CD4-positive, CD25-positive, alpha-beta regulatory T cell (primary cell): Measurements from ENCODE around the gene TUBA8. TPM values are rescaled to one million over a fixed set of nuclear protein-coding genes. Genes with fewer than 3 reads are reported as not detected.
"Not testable (repeated sequence)": the region's sequence is repeated elsewhere in the genome, so short reads cannot be mapped to it uniquely, and the experiment has no call there.

Experiments
- ATAC-seq, 2 donors: fragments of 150-1000 bp; cut with Tn5 transposase; one replicate each; pipeline ENCODE4 v1.10.0; 2021; ENCODE audit warnings: low read depth in 2 of 2, moderate number of reproducible peaks in 2 of 2, moderate library complexity in 1 of 2
- DNase-seq, 3 donors: peaks; one replicate each; pipeline versions ENCODE4 v3.0.0 to v3.0.0-alpha.2; 2012 to 2022; ENCODE audit warnings: mixed read lengths in 1 of 3
- H3K27ac ChIP-seq: one replicate; pipeline ENCODE4 v1.7.0; 2013; ENCODE audit warnings: mild to moderate bottlenecking, low read length; ENCODE audit not compliant: insufficient read depth, poor library complexity, severe bottlenecking
- H3K27me3 ChIP-seq: one replicate; pipeline ENCODE4 v1.7.0; 2013; ENCODE audit warnings: low read length; ENCODE audit not compliant: control insufficient read depth, insufficient read depth
- H3K36me3 ChIP-seq: one replicate; pipeline ENCODE4 v1.7.0; 2013; ENCODE audit warnings: mild to moderate bottlenecking, low read length, moderate library complexity; ENCODE audit not compliant: control insufficient read depth, insufficient read depth
- H3K4me1 ChIP-seq: 2 replicates; pipeline ENCODE4 v1.7.0; 2013; ENCODE audit warnings: mild to moderate bottlenecking, low read length; ENCODE audit not compliant: insufficient read depth, control insufficient read depth, poor library complexity, severe bottlenecking
- H3K4me3 ChIP-seq: one replicate; pipeline ENCODE4 v1.7.0; 2013; ENCODE audit warnings: low read depth, mild to moderate bottlenecking, low read length, moderate library complexity
- H3K9me3 ChIP-seq, 2 experiments: 1 replicate in 1 of 2; 2 replicates in 1 of 2; pipeline ENCODE4 v1.7.0; 2013; ENCODE audit warnings: low read length in 2 of 2, mild to moderate bottlenecking in 1 of 2, moderate library complexity in 1 of 2; ENCODE audit not compliant: control insufficient read depth in 2 of 2
- H3K27ac Mint-ChIP-seq, 3 donors: one replicate each; pipeline ENCODE4 v1.8.0; 2020 to 2022; ENCODE audit warnings: mild to moderate bottlenecking in 3 of 3, mixed read lengths in 3 of 3, moderate library complexity in 2 of 3
- H3K27me3 Mint-ChIP-seq: one replicate; pipeline ENCODE4 v1.8.0; 2022; ENCODE audit warnings: mild to moderate bottlenecking, mixed read lengths
- H3K36me3 Mint-ChIP-seq: one replicate; pipeline ENCODE4 v1.8.0; 2020; ENCODE audit warnings: mixed read lengths
- H3K4me1 Mint-ChIP-seq, 4 donors: one replicate each; pipeline ENCODE4 v1.8.0; 2020 to 2022; ENCODE audit warnings: mixed read lengths in 4 of 4, mild to moderate bottlenecking in 1 of 4
- H3K4me3 Mint-ChIP-seq, 4 donors: one replicate each; pipeline ENCODE4 v1.8.0; 2020 to 2022; ENCODE audit warnings: mild to moderate bottlenecking in 4 of 4, mixed read lengths in 4 of 4, moderate library complexity in 3 of 4
- H3K9me3 Mint-ChIP-seq, 7 donors: one replicate each; pipeline ENCODE4 v1.8.0; 2020 to 2022; ENCODE audit warnings: mixed read lengths in 7 of 7, mild to moderate bottlenecking in 3 of 7, moderate library complexity in 2 of 7
- polyA plus RNA-seq, 4 donors: library from polyadenylated mRNA; unstranded; fragments of 300-500 nt; fragmentation: Illumina TruSeq; gene quantifications; one replicate each; pipeline ENCODE4 v1.2.3, GENCODE V29; 2021
- total RNA-seq: library from RNA; stranded (reverse); gene quantifications from one replicate; pipeline ENCODE4 v1.2.3, GENCODE V29; 2022

Gene TUBA8
- total and polyA plus RNA-seq, 5 donors from 2014 or later, result 0.15 to 2.3 (median 0.30) TPM

GRCh38 chr22:18100781-18101180, 9.8 kb upstream of the TUBA8 start:
- Histone ChIP-seq H3K4me1 (no peaks in the 10 kb centered on the region), H3K36me3 (peaks cover 14% of the 10 kb centered on the region), H3K4me3 (no peak overlapping the region), H3K27ac (no peak overlapping the region), H3K27me3 (peaks cover under 1% of the 10 kb centered on the region), H3K9me3 (no peaks in the 10 kb centered on the region)
- Mint-ChIP-seq H3K4me1 (peaks cover 0 to 4% (median 0%) of the 10 kb centered on the region in 4 donors), H3K27ac (no peak overlapping the region), H3K9me3 (peaks cover 0 to 3% (median 0%) of the 10 kb centered on the region in 7 donors), H3K27me3 (no peaks in the 10 kb centered on the region), H3K4me3 (no peak overlapping the region), H3K36me3 (peaks cover 44% of the 10 kb centered on the region)
- DNase-seq (no peak), ATAC-seq (no peak)

- Histone ChIP-seq H3K27me3 (peaks cover 2% of the 10 kb centered on the region), H3K4me1 (no peaks in the 10 kb centered on the region), H3K36me3 (peaks cover 14% of the 10 kb centered on the region), H3K9me3 (peaks cover 2 to 3% of the 10 kb centered on the region in 2 experiments), H3K4me3 (no peak overlapping the region), H3K27ac (no peak overlapping the region)
- Mint-ChIP-seq H3K9me3 (peaks cover 0 to 6% (median 0%) of the 10 kb centered on the region in 7 donors), H3K27ac (no peak overlapping the region), H3K36me3 (peaks cover 42% of the 10 kb centered on the region), H3K27me3 (no peaks in the 10 kb centered on the region), H3K4me1 (peaks cover 0 to 4% (median 0%) of the 10 kb centered on the region in 4 donors), H3K4me3 (no peak overlapping the region)
- ATAC-seq, result no peak
- DNase-seq, result no peak
Observed at GRCh38 chr22:18101536-18101935, 9.1 kb upstream of the TUBA8 start.

GRCh38 chr22:18103527-18104269, 6.9 kb upstream of the TUBA8 start:
- H3K27me3 ChIP-seq, result peaks cover 4% of the 10 kb centered on the region
- no peak overlapping the region for H3K4me3 Mint-ChIP-seq

GRCh38 chr22:18104566-18104965, 6.0 kb upstream of the TUBA8 start:
- Histone ChIP-seq H3K4me1 (no peaks in the 10 kb centered on the region), H3K9me3 (peaks cover 2 to 6% of the 10 kb centered on the region in 2 experiments), H3K27ac (no peak overlapping the region), H3K4me3 (no peak overlapping the region), H3K36me3 (peaks cover 8% of the 10 kb centered on the region), H3K27me3 (peaks cover 6% of the 10 kb centered on the region)
- Mint-ChIP-seq H3K36me3 (peaks cover 36% of the 10 kb centered on the region), H3K9me3 (peaks cover 0 to 8% (median 0%) of the 10 kb centered on the region in 7 donors), H3K27me3 (peaks cover 13% of the 10 kb centered on the region), H3K4me1 (peaks cover 3 to 7% (median 4%) of the 10 kb centered on the region in 4 donors), H3K27ac (no peak overlapping the region), H3K4me3 (no peak overlapping the region)
- ATAC-seq, result no peak
- DNase-seq, result no peak

More at GRCh38 chr22:18103527-18104269, 6.9 kb upstream of the TUBA8 start:
- ATAC-seq (no peak), DNase-seq (no peak)
- Histone ChIP-seq H3K4me1 (no peaks in the 10 kb centered on the region), H3K36me3 (peaks cover 14% of the 10 kb centered on the region), H3K4me3 (no peak overlapping the region), H3K9me3 (peaks cover 2 to 6% of the 10 kb centered on the region in 2 experiments), H3K27ac (no peak overlapping the region)
- Mint-ChIP-seq H3K27ac (no peak overlapping the region), H3K9me3 (peaks cover 0 to 8% (median 0%) of the 10 kb centered on the region in 7 donors), H3K27me3 (peaks cover 6% of the 10 kb centered on the region), H3K4me1 (peaks cover 0 to 2% (median 0%) of the 10 kb centered on the region in 4 donors), H3K36me3 (peaks cover 38% of the 10 kb centered on the region)

- H3K27me3 Mint-ChIP-seq, result peaks cover 24% of the 10 kb centered on the region
- H3K4me3 Mint-ChIP-seq, H3K27ac Mint-ChIP-seq, H3K27ac ChIP-seq, DNase-seq, ATAC-seq, H3K36me3 ChIP-seq, H3K9me3 Mint-ChIP-seq, H3K4me3 ChIP-seq, H3K9me3 ChIP-seq: not testable (repeated sequence)
- H3K4me1 ChIP-seq, result peaks cover 12% of the 10 kb centered on the region
- H3K27me3 ChIP-seq, result peaks cover 11% of the 10 kb centered on the region
- peaks cover 5 to 13% (median 10%) of the 10 kb centered on the region in 4 donors for H3K4me1 Mint-ChIP-seq
- peaks cover 33% of the 10 kb centered on the region for H3K36me3 Mint-ChIP-seq
Observed at GRCh38 chr22:18105981-18106380, 4.6 kb upstream of the TUBA8 start.

GRCh38 chr22:18106550-18107341, 3.9 kb upstream of the TUBA8 start:
- Mint-ChIP-seq H3K4me1 (peaks cover 5 to 14% (median 10%) of the 10 kb centered on the region in 4 donors), H3K27me3 (peaks cover 27% of the 10 kb centered on the region), H3K36me3 (peaks cover 27% of the 10 kb centered on the region)
- not testable (repeated sequence) for H3K27ac Mint-ChIP-seq, H3K36me3 ChIP-seq, H3K4me3 Mint-ChIP-seq, H3K9me3 ChIP-seq, DNase-seq, H3K4me3 ChIP-seq, ATAC-seq, H3K9me3 Mint-ChIP-seq, H3K27ac ChIP-seq
- Histone ChIP-seq H3K4me1 (peaks cover 14% of the 10 kb centered on the region), H3K27me3 (peaks cover 11% of the 10 kb centered on the region)

GRCh38 chr22:18108187-18108586, 2.4 kb upstream of the TUBA8 start:
- Histone ChIP-seq H3K9me3 (peaks cover 2 to 6% of the 10 kb centered on the region in 2 experiments), H3K27ac (no peak overlapping the region), H3K36me3 (no peaks in the 10 kb centered on the region), H3K4me1 (peaks cover 14% of the 10 kb centered on the region), H3K4me3 (no peak overlapping the region), H3K27me3 (peaks cover 11% of the 10 kb centered on the region)
- Mint-ChIP-seq H3K4me3 (no peak overlapping the region), H3K27ac (no peak overlapping the region), H3K9me3 (peaks cover 0 to 8% (median 0%) of the 10 kb centered on the region in 7 donors), H3K4me1 (peaks cover 5 to 14% (median 9%) of the 10 kb centered on the region in 4 donors), H3K27me3 (peaks cover 32% of the 10 kb centered on the region), H3K36me3 (peaks cover 16% of the 10 kb centered on the region)
- DNase-seq (no peak), ATAC-seq (no peak)
